GM19455 (cell line): ENCODE measurements around the gene LRPAP1.
"Not testable (repeated sequence)": the region's sequence is repeated elsewhere in the genome, so short reads cannot be mapped to it uniquely, and the experiment has no call there.

Experiments
- ATAC-seq: cut with Tn5 transposase; IDR thresholded peaks from one replicate; pipeline ENCODE4 v1.9.1; 2021; ENCODE audit not compliant: unreplicated experiment

Gene LRPAP1

DNA sequence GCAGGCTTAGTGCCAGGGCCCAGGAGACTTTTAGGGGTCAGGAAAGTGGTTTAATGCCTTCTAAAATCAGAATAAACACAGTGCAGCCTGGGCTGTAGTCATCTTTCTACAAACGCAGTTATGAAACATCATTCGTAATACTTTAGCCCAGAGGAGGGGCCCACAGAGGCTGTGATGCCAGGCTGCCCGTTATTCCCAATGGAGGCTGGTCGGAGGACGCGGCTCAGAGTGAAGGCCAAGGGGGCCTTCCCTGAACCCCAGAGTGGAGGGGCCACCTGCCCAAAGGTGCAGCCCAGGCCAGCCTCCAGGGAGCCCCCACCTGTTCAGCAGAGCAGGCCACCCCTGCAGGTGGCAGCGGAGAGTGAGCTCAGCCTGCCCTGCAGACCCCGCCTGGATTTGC lies 29.9 kb upstream of the LRPAP1 start:
- not testable (repeated sequence) for ATAC-seq

DNA sequence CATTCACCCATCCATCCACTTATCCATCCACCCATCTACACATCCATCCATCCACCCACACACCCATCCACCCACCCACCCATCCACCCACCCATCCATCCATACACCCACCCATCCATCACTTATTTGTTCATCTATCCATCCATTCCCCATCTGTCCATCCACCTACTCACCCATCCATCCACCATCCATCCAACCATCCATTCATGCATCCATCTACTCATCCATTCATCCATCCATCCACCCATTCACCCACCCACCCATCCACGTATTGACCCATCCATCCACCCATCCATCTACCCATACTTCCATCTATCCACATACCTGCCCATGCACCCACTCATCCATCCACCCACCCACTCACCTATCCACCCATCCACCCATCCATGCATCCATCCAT lies 28.2 kb upstream of the LRPAP1 start:
- not testable (repeated sequence) for ATAC-seq

DNA sequence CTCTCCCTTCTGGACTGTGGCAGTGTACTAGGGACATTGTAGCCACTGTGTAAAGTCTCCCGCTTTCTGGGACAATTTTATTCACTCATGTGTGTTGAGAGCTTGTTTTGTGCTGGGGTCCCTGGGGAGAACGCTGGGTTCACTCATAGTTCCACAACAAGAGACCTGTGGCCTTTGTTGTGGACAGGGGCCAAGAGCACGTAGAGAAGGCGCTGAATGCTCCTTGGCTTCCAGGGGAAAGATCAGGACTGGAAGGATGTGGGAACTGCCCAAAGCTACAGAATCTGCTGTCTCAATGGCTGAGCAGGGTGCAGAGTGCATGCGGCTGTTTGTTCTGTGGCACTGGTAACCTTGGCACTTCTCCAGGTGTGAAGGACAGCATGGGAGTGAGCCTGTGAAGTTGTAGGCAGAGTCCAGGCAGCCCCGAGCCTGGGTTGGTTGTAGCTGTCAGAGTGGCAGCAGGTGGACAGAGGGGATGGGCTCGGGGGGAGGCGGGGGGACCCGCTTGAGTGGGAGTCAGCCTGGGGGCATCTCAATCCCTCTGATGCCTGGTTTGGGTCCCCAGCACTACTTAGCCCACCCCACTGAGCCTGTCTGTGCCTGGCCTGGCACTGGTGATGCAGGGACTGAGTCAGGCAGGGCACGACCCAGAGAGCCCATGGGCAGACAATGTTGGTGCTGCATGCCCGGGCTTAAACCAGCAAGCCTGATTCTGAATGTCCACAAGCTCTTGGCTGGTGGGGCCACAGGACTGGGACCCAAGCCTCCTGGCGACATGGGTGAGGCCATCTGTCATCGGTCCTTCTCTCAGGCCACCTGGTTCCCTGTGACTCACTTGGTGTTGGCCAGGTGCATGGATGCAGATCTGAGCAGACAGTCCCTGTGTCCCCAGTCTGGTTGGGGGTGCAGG lies 27.4 kb upstream of the LRPAP1 start:
- ATAC-seq, result not testable (repeated sequence)

DNA sequence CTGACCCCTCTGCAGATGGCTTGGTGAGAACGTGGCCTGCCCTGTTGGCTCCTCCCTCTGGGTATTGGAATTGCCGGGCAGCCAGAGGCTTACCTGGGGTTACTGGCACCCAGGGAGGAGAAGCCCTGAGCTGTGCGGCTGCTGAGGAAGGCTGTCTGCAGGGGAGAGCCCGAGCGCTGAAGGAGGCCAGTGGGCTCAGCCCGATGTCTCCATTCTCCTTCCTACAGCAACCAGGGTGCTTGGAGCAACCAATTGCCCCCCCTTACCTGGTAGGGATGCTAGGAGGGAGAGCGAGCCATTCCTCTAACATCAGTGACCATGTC lies 26.3 kb upstream of the LRPAP1 start:
- ATAC-seq, result not testable (repeated sequence)

DNA sequence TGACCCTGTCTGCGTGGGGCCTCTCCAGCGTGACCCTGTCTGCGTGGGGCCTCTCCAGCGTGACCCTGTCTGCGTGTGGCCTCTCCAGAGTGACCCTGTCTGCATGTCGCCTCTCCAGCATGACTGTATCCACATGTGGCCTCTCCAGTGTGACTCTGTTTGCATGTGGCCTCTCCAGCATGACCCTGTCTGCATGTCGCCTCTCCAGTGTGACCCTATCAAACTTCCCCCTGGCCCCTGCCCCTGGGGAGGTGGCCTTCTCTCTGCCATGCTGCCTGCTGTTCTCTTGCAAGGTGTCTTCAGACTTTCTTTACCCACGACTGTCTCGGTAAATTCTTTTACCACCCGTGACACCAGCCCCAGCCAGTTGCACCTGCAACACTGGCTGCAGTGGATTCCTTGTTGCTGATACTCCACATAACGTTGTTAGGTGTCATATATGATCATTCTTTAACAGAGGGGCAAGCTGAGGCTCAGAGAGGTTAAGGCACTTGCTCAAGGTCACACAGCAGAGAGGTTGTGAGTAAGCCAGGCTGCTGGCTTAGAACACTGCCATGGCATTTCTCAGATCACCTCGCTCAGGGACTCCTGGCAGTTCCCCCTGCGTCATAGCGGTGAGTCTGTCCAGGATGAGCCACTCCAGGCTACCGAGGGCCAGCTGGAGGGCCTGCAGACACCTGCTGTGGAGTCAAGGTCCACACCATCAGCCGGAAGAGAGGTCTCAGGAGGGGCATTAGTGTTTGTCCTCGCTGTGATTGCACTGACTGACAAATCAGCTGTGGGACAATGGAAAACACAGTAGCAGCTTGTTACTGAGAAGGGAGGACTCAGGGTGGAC lies 25.7 kb upstream of the LRPAP1 start:
- ATAC-seq, result not testable (repeated sequence)

DNA sequence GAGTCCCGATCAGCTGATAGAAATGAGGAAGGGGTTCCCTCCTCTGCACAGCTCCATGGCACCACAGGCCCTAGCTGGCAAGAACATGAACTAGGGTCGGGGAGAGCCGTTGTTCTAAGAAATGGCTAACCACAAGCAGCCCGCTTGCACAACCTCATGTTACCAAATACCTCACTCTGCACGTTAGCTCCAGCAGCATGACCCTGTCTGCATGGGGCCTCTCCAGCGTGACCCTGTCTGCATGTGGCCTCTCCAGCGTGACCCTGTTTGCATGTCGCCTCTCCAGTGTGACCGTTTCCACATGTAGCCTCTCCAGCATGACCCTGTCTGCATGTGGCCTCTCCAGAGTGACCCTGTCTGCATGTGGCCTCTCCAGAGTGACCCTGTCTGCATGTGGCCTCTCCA lies 24.9 kb upstream of the LRPAP1 start:
- ATAC-seq, result not testable (repeated sequence)

DNA sequence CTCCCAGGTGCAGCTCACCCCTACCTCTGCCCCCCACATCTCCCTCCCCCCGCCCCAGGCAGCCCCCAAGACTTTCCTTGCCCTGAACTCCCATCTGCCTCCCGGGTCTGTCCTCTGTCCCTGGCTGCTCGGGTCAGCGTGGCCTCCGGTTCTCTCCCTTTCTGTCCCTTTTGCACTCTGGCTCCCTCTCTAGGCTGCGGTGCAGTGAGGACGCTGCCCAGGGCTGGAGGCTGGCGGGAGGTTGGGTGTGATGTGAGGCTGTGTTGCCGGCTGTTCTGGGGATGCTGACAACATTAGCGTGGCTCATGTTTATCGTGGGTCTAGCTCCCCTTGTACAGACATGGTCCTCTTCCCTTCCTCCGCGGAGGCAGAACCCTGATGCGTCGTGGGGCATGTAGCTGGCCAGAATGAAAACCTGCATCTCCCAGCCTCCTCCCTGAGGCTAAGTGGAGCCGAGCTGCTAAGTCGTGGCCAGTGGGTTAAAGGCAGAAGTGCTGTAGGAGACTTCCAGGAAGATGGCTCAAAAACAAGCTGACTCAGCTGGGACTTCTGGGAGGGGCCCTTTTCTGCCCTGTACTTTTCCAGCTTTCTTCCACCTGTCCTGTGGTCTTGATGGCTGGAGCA lies 24.1 kb upstream of the LRPAP1 start:
- ATAC-seq, result not testable (repeated sequence)

DNA sequence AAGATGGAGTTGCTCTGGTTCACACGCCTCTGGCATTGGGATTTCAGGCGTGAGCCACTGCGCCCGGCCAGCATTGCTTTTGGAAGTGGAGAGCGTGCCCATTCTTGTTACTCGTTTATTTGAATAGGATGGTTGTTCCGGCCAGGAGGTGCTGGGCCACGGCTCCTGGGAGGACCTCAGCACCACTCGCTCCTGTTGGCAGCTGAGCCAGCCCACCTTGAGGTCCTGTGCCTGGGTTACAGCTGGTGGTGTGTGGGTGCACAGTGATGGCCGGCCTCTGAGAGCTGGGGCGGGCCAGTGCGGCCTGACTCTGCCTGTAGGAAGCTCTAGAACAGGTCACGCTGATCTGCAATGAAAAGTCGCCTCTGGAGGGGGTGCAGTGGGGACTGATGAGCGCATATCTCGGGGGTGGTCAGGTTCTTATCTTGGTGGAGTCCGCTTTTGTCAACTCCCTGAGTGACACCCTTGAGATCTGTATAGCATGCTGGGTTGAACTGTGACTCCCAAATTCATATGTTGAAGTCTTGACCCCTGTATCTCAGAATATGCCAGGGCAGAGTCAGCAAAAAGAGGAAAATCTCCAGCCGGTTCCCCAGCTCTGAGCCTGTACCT lies 23.3 kb upstream of the LRPAP1 start:
- ATAC-seq, result not testable (repeated sequence)

DNA sequence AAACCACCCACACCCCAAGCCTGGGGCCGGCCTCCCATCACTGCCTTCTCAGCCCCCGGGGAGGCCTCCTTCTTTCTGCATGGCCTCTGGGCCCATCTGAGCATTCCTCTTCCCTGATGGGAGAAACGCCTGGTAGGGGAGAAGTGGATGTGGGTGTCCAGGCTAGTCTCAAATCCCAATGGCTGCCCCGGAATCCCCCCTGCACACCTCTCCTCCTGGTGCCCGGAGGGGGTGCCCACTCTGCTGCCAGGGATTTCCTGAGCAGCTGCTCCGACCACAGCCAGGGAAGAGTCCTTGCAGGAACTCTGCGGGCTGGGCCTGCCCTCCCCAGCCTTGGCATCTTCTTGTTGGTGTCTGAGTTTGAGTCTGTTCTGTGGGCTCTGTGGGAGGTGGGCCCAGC lies 19.1 kb upstream of the LRPAP1 start:
- not testable (repeated sequence) for ATAC-seq

DNA sequence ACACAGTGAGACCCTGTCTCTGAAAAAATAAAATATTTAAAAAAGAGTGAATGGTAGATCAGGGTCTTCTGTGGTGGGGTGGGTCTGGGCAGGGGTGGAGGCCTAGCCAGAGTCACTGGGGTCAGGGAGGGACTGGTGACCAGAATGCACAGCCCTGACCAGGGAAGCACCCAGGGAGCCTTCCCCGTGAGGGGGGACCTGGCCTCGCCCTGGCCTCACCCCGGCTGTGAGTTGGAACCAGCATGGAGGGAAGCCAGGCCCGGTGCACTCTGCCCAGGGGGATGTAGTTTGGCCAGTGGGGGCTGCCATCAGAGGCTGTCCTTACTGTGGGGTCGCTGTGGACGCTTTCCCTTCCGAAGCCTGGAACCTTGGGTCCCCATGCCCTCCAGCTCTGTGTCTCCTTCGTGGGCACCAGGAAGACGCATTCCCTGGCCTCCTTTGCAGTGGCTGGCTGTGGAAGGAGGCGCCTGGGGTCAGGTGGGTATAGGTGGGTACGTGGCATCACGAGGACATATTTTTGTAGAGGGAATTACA lies 18.6 kb upstream of the LRPAP1 start:
- not testable (repeated sequence) for ATAC-seq

DNA sequence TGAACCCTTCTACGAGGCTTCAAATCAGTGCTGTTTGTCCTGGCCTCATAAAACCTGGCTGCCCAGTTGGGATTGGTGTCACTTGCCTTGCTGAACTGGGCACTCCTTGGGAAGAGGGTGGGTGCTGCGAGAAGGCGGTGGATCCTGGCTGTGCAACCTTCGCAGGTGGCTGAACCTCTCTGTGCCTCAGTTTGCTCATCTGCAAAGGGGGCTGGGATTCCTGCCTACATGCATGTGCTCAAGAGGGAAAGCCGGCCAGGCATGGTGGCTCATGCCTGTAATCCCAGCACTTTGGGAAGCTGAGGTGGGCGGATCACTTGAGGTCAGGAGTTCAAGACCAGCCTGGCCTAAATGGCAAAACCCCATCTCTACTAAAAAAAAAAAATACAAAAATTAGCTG lies 17.8 kb upstream of the LRPAP1 start:
- not testable (repeated sequence) for ATAC-seq

DNA sequence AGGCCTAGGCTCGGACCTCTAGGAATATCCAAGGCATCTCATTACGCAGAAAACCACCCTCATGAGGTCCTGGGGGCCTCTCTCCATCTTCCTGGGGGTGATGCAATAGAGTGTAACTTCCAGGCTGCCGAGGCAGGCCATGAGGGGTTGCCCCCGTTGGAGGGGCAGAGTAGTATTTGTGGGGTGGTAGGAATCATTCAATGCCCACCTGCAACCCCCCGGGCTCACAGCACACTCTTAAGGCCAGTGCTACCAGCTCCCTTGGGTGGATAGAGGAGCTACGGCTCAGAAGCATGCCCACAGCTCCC lies 17.4 kb upstream of the LRPAP1 start:
- ATAC-seq, result not testable (repeated sequence)

DNA sequence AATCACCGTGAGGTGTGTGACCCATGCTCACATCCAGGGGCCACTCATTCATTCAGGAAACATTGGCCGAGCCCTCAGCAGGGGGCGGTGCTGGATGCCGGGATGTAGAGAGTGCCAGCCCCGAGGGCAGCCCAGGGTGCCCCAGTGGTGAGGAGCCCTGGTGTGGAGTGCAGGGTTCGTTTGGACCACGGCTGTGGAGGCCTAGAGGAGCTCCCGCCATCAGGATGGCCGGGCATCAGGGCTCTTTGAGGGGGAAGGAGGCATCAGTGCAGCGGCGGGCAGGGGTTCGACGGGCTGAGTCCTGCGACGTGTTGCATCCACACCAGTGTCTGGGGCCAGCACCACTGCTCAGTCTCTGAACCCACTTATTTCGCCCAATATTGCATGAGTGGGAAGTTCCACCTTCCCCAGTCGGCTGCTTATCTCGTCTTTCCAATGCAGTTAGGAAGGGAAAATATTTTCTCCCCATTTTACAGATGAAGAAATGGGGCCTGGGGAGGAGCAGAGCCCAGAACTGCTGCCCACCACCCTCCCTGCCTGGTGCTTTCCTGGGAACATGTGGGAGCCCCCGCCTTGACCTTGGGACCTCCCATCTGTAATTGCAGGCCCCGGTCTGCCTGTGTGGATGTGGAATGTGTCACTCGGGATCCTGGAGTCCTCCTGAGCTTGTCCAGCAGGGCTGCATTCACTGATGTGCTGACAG lies 16.9 kb upstream of the LRPAP1 start:
- ATAC-seq, result not testable (repeated sequence)

DNA sequence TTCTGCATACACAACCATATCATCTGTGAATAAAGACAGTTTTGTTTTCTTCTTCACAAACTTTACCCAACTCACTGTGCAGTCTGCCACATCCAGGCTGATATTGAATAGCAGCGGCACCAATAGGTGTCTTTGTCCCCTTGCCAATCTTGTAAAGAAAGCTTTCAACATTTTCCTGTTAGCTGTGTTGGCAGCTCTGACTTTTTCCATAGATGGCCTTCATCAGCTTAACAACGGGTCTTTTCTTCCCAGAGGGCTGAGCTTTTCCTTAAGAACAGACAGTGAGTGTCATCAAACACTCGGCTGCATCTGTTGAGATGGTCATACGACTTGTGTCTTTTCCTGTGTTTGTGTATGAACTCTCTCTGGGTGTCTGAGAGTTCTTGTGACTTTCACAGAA lies 14.5 kb upstream of the LRPAP1 start:
- ATAC-seq, result not testable (repeated sequence)

DNA sequence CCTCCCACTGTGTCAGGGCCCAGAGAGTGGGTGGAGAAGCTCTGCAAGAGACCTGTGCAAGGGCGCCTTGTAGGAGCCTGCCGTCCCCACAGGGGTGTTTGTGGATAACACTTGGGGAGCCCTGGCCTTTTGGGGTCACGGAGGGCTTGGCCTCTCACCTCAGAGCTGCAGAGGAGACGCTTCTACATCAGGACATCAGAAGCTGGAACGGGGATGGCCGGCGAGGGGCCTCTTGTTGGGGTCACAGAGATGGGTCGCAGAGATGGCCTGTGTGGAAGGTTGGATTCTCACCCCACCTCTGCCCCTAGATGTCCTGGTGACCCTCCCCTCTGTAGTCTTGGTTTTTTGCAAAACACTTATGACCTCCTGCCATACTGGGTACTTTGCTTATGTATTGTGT lies 13.1 kb upstream of the LRPAP1 start:
- not testable (repeated sequence) for ATAC-seq

DNA sequence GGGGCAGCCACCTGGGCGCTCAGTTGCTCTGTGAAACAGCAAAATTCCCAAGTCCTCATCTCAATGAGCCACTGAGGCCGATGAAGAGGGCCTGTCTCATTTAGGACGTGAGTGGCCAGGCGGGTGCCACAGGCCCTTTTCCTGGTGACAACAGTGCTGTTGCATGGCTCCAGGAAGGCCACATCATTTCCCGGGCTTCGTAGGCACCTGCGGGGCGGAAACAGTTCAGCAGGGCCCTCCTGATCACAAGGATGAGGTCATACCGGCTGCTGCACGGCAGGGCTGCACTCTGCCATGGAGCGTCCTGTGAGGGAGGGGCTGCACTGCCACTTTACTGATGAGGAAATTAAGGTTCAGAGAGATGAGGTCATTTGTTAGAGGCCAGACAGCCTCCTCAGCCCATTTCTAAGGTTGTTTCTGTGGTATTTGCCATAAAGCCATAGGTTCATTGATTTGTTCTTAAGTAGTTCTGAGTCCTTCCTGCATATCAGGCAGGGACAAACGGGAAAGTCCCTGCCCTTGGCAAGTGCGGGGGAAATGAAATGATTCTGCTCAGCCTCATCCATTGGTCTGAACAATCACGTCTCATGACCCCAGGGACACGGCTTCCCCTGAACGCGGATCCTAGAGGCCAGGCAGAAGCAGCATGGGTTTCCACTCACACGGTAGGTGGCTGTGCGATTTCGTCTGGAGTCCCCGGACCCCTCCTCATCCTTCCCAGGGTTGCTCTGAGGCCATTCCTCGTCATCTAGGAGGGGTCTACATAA lies 12.2 kb upstream of the LRPAP1 start:
- ATAC-seq, result not testable (repeated sequence)

DNA sequence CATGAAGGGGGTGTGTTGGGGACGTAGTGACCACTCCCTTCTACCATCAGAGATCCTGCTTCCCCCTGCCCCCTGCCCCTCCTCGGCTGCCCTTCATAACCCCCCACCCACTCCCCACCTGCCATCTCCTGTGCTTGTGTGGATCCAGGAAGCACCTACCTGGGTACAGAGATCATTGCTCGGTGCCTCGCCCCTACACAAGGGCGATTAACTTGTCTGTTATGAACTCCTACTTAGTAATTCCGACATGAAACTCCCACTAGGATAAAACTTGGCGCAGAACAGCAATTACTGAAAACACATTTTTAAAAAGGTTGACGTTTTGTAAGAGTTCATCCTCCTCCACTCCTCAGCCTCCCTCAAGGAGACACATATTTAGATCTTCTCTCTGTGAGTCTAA lies 11.2 kb upstream of the LRPAP1 start:
- ATAC-seq, result not testable (repeated sequence)

DNA sequence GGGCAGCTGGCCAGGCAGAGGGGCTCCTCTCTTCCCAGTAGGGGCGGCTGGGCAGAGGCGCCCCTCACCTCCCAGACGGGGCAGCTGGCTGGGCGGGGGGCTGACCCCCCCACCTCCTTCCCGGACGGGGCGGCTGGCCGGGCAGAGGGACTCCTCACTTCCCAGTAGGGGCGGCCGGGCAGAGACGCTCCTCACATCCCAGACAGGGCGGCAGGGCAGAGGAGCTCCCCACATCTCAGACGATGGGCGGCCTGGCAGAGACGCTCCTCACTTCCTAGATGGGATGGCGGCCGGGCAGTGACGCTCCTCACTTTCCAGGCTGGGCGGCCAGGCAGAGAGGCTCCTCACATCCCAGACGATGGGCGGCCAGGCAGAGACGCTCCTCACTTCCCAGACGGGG lies 6.7 kb upstream of the LRPAP1 start:
- ATAC-seq, result not testable (repeated sequence)

DNA sequence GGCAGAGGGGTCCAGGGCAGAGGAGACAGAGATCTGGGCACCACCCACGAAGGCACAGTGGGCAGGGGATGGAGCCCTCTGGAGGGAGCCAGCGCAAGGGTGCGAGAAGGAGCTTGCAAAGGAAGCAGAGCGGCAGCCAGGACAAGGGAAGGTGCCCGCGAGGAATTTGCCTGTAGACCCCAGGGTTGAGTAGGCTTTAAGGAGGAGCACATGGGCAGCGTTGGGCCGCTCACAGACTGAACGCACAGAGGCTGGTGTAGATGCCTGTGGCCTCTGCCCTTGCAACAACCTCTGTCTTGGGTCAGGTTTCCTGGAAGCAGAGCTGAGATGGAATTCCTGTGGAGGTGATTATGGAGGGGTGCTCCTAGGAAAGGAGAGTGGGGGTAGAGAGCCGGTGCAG lies 3.6 kb upstream of the LRPAP1 start:
- not testable (repeated sequence) for ATAC-seq

DNA sequence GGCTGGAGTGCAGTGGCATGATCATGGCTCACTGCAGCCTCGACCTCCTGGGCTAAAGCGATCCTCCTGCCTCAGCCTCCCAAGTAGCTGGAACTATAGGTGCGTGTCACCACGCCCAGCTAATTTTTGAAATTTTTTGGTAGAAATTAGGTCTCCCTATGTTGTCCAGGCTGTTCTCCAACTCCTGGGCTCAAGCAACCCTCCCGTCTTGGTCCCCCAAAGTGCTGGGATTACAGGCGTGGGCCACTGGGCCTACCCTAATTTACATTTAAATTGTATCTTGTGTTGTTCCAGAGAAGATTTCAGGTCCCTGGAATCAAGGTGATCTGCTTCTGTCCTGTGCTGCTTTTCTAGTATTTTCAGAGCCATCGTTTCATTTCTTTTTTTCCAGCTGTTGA lies 1.2 kb upstream of the LRPAP1 start:
- no peak for ATAC-seq
